Tibial nerve (tissue), 4 donors: ENCODE data around the gene TNRC6C. TPM values are rescaled to one million over a fixed set of nuclear protein-coding genes. Genes with fewer than 3 reads are reported as not detected.
A peak's percentile ranks its signal among the peaks of the same experiment; 100 is the strongest.

ENCODE experiments used
- DNase-seq, 2 donors: peaks; one replicate each; pipeline ENCODE4 v3.0.0-alpha.2; 2019; ENCODE audit warnings: low spot score in 2 of 2
- H3K27ac ChIP-seq, 4 donors: fragments of 200-600 bp; sonication (generic) in 3 of 4; one replicate each; pipeline ENCODE4 v1.5.1; 2017 to 2019; ENCODE audit warnings: mild to moderate bottlenecking in 1 of 4
- H3K27me3 ChIP-seq, 2 donors: fragments of 200-600 bp; sonication (generic) in 1 of 2; one replicate each; pipeline versions ENCODE4 v1.5.1 to v1.6.0; 2017 to 2019
- H3K36me3 ChIP-seq, 3 donors: fragments of 200-600 bp; sonication (generic); one replicate each; pipeline ENCODE4 v1.5.1; 2018 to 2019
- H3K4me1 ChIP-seq, 4 donors: fragments of 200-600 bp; sonication (generic) in 3 of 4; one replicate each; pipeline ENCODE4 v1.5.1; 2017 to 2019
- H3K4me3 ChIP-seq, 4 donors: fragments of 200-600 bp; sonication (generic) in 3 of 4; one replicate each; pipeline ENCODE4 v1.5.1; 2017 to 2019; ENCODE audit warnings: mild to moderate bottlenecking in 1 of 4, moderate library complexity in 1 of 4
- H3K9me3 ChIP-seq, 4 donors: fragments of 200-600 bp; sonication (generic) in 3 of 4; one replicate each; pipeline ENCODE4 v1.5.1; 2017 to 2019
- CTCF ChIP-seq, 5 experiments: fragments of 200-600 bp in 3 of 5; fragments of 450-650 bp in 2 of 5; sonication (generic) in 3 of 5; IDR thresholded peaks; one replicate each; pipeline ENCODE4 v1.5.1; 2016 to 2019; ENCODE audit warnings: antibody characterized with exemption in 5 of 5, mild to moderate bottlenecking in 3 of 5, moderate library complexity in 2 of 5
- EP300 ChIP-seq, 2 donors: sonication (generic); formaldehyde crosslinking; IDR thresholded peaks; one replicate each; pipeline ENCODE4 v1.6.1; 2017; ENCODE audit warnings: antibody characterized with exemption in 2 of 2, mild to moderate bottlenecking in 1 of 2
- POLR2A ChIP-seq, 2 donors: fragments of 450-650 bp; IDR thresholded peaks; one replicate each; pipeline ENCODE4 v1.6.1; 2017; ENCODE audit warnings: antibody characterized with exemption in 2 of 2, mild to moderate bottlenecking in 2 of 2, moderate library complexity in 2 of 2
- WGBS, 2 donors: methylation state at CpG; one replicate each; pipeline ENCODE4 v1.1.5; 2018; 5-methylcytosine and 5-hydroxymethylcytosine counted together
- total RNA-seq, 4 donors: library from RNA; depleted of rRNA; stranded (reverse); fragments of >200 nt; gene quantifications; one replicate each; pipeline ENCODE4 v1.1.0, GENCODE V29; 2016

The TNRC6C gene
- total RNA-seq, 4 donors from 2014 or later, result 24.0 to 43.5 (median 34.3) TPM

GRCh38 chr17:78127239-78127887, 168.9 kb downstream of the TNRC6C start:
- Histone ChIP-seq H3K27me3 (no peaks in the 10 kb centered on the region), H3K9me3 (no peaks in the 10 kb centered on the region), H3K4me3 (peak overlapping the region; percentile 65 to 86 (median 76)), H3K27ac (peak overlapping the region; percentile 75 to 93 (median 92)), H3K36me3 (peaks cover 0 to 29% (median 7%) of the 10 kb centered on the region in 3 donors), H3K4me1 (peaks cover 0 to 92% (median 64%) of the 10 kb centered on the region in 4 donors)
- TF ChIP-seq CTCF (IDR thresholded peaks at IDR 0.05), result no peak
- peak; percentile 17 to 41 for TF ChIP-seq POLR2A (IDR thresholded peaks at IDR 0.05)
- TF ChIP-seq EP300 (IDR thresholded peaks at IDR 0.05), result peak; percentile 64 to 85
- 7 to 8% methylated on average over 14 to 25 of the region's 25 CpGs for WGBS, 2 donors
- peak; percentile 30 to 37 for DNase-seq

GRCh38 chr17:78127888-78128550, 169.5 kb downstream of the TNRC6C start:
- Histone ChIP-seq H3K27me3 (no peaks in the 10 kb centered on the region), H3K27ac (peak overlapping the region; percentile 75 to 93 (median 92)), H3K4me1 (peaks cover 0 to 92% (median 64%) of the 10 kb centered on the region in 4 donors), H3K9me3 (no peaks in the 10 kb centered on the region), H3K4me3 (peak overlapping the region; percentile 65 to 86 (median 76)), H3K36me3 (peaks cover 0 to 22% (median 6%) of the 10 kb centered on the region in 3 donors)
- TF ChIP-seq EP300 (IDR thresholded peaks at IDR 0.05) (no peak), CTCF (IDR thresholded peaks at IDR 0.05) (no peak), POLR2A (IDR thresholded peaks at IDR 0.05) (no peak)
- DNase-seq, result no peak
- 0 to 2% methylated on average over 24 to 27 of the region's 39 CpGs for WGBS, 2 donors

- no peaks in the 10 kb centered on the region for H3K27me3 ChIP-seq
- peak within 1 kb of the TSS; percentile 75 to 93 (median 92) for H3K27ac ChIP-seq
- peak in 1 of 2 donors; percentile 26 for TF ChIP-seq POLR2A (IDR thresholded peaks at IDR 0.05)
- TF ChIP-seq CTCF (IDR thresholded peaks at IDR 0.05), result no peak
- TF ChIP-seq EP300 (IDR thresholded peaks at IDR 0.05), result no peak
- H3K4me3 ChIP-seq, result peak within 1 kb of the TSS; percentile 65 to 86 (median 76)
- DNase-seq, result no peak
- WGBS, 2 donors, result 3 to 5% methylated on average over 31 to 50 of the region's 54 CpGs
- H3K9me3 ChIP-seq, result no peaks in the 10 kb centered on the region
- H3K4me1 ChIP-seq, result peaks cover 0 to 92% (median 65%) of the 10 kb centered on the region in 4 donors
- peaks cover 0 to 15% (median 0%) of the 10 kb centered on the region in 3 donors for H3K36me3 ChIP-seq
Observed at GRCh38 chr17:78128551-78129350, 170.2 kb downstream of the TNRC6C start, which contains the start of gene TMC6. TMC6 (minus strand) TSS chr17:78128755; CDS start chr17:78126832, 1,923 bp downstream.

GRCh38 chr17:78129351-78130089, 171.0 kb downstream of the TNRC6C start:
- Histone ChIP-seq H3K9me3 (no peaks in the 10 kb centered on the region), H3K27ac (peak overlapping the region; percentile 75 to 93 (median 92)), H3K4me1 (peaks cover 0 to 84% (median 60%) of the 10 kb centered on the region in 4 donors), H3K27me3 (no peaks in the 10 kb centered on the region), H3K4me3 (peak overlapping the region in 2 of 4 donors; percentile 65 to 84), H3K36me3 (peaks cover 0 to 7% (median 0%) of the 10 kb centered on the region in 3 donors)
- no peak for DNase-seq
- 80 to 86% methylated on average over 4 of the region's 4 CpGs for whole genome bisulfite sequencing, 2 donors
- TF ChIP-seq CTCF (IDR thresholded peaks at IDR 0.05), result no peak
- no peak for TF ChIP-seq EP300 (IDR thresholded peaks at IDR 0.05)
- TF ChIP-seq POLR2A (IDR thresholded peaks at IDR 0.05), result no peak
